Mesothelial cell of epicardium (in vitro differentiated cells): ENCODE measurements around the gene CRB2. TPM values are rescaled to one million over a fixed set of nuclear protein-coding genes. Genes with fewer than 3 reads are reported as not detected.
A peak's percentile ranks its signal among the peaks of the same experiment; 100 is the strongest.

Experiments
- DNase-seq, 2 experiments: peaks; one replicate each; pipeline ENCODE4 v3.0.0; 2021; ENCODE audit warnings: low spot score in 2 of 2; ENCODE audit not compliant: unreplicated experiment in 2 of 2
- H3K27ac Mint-ChIP-seq: 2 replicates; pipeline ENCODE4 v1.8.0; 2021; ENCODE audit warnings: mixed read lengths
- H3K27me3 Mint-ChIP-seq: 2 replicates; pipeline ENCODE4 v1.8.0; 2021; ENCODE audit warnings: low read depth, mixed read lengths
- H3K36me3 Mint-ChIP-seq: 2 replicates; pipeline ENCODE4 v1.8.0; 2021; ENCODE audit warnings: mixed read lengths
- H3K4me1 Mint-ChIP-seq: 2 replicates; pipeline ENCODE4 v1.8.0; 2021; ENCODE audit warnings: mixed read lengths
- H3K4me3 Mint-ChIP-seq: 2 replicates; pipeline ENCODE4 v1.8.0; 2021; ENCODE audit warnings: mild to moderate bottlenecking, moderate library complexity, mixed read lengths
- H3K9me3 Mint-ChIP-seq: 2 replicates; pipeline ENCODE4 v1.8.0; 2021; ENCODE audit warnings: mixed read lengths
- total RNA-seq: library from RNA; stranded (reverse); gene quantifications from 3 replicates; pipeline ENCODE4 v1.2.1, GENCODE V29; 2021
- TF ChIP-seq, protein P1 (sequence below): fragments of 200-600 bp; sonication (generic); IDR thresholded peaks from one replicate; pipeline ENCODE4 v1.5.0; 2021; ENCODE audit warnings: antibody characterized with exemption; ENCODE audit not compliant: unreplicated experiment

CRB2 gene
- total RNA-seq, 1 donor from 2014 or later: 41.0 TPM

DNA sequence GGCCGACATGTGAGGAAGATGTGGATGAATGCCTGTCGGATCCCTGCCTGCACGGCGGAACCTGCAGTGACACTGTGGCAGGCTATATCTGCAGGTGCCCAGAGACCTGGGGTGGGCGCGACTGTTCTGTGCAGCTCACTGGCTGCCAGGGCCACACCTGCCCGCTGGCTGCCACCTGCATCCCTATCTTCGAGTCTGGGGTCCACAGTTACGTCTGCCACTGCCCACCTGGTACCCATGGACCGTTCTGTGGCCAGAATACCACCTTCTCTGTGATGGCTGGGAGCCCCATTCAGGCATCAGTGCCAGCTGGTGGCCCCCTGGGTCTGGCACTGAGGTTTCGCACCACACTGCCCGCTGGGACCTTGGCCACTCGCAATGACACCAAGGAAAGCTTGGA lies 14.1 kb downstream of the CRB2 start:
- Mint-ChIP-seq H3K27ac (no peak overlapping the region), H3K4me3 (no peak overlapping the region), H3K27me3 (peaks cover 3% of the 10 kb centered on the region), H3K9me3 (no peaks in the 10 kb centered on the region), H3K36me3 (peaks cover 7% of the 10 kb centered on the region), H3K4me1 (peaks cover 40% of the 10 kb centered on the region)
- TF ChIP-seq, protein P1, sequence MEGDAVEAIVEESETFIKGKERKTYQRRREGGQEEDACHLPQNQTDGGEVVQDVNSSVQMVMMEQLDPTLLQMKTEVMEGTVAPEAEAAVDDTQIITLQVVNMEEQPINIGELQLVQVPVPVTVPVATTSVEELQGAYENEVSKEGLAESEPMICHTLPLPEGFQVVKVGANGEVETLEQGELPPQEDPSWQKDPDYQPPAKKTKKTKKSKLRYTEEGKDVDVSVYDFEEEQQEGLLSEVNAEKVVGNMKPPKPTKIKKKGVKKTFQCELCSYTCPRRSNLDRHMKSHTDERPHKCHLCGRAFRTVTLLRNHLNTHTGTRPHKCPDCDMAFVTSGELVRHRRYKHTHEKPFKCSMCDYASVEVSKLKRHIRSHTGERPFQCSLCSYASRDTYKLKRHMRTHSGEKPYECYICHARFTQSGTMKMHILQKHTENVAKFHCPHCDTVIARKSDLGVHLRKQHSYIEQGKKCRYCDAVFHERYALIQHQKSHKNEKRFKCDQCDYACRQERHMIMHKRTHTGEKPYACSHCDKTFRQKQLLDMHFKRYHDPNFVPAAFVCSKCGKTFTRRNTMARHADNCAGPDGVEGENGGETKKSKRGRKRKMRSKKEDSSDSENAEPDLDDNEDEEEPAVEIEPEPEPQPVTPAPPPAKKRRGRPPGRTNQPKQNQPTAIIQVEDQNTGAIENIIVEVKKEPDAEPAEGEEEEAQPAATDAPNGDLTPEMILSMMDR: no peak
- DNase-seq: no peak

DNA sequence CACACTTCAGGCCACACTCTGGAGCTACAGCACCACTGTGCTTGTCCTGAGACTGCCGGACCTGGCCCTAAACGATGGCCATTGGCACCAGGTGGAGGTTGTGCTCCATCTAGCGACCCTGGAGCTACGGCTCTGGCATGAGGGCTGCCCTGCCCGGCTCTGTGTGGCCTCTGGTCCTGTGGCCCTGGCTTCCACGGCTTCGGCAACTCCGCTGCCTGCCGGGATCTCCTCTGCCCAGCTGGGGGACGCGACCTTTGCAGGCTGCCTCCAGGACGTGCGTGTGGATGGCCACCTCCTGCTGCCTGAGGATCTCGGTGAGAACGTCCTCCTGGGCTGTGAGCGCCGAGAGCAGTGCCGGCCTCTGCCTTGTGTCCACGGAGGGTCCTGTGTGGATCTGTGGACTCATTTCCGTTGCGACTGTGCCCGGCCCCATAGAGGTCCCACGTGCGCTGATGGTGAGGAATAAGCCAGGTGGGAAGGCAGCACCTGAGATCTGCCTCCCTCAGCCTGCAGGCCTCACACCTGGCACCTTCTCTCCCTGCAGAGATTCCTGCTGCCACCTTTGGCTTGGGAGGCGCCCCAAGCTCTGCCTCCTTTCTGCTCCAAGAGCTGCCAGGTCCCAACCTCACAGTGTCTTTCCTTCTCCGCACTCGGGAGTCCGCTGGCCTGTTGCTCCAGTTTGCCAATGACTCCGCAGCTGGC lies 14.7 kb downstream of the CRB2 start:
- peaks cover 7% of the 10 kb centered on the region for H3K36me3 Mint-ChIP-seq

DNA sequence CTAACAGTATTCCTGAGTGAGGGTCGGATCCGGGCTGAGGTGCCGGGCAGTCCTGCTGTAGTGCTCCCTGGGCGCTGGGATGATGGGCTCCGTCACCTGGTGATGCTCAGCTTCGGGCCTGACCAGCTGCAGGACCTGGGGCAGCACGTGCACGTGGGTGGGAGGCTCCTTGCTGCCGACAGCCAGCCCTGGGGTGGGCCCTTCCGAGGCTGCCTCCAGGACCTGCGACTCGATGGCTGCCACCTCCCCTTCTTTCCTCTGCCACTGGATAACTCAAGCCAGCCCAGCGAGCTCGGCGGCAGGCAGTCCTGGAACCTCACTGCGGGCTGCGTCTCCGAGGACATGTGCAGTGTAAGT lies 15.2 kb downstream of the CRB2 start:
- DNase-seq: no peak
- H3K27me3 Mint-ChIP-seq: peaks cover 3% of the 10 kb centered on the region
- TF ChIP-seq, protein P1: no peak
- no peak overlapping the region for H3K27ac Mint-ChIP-seq
- no peaks in the 10 kb centered on the region for H3K9me3 Mint-ChIP-seq
- no peak overlapping the region for H3K4me3 Mint-ChIP-seq
- H3K36me3 Mint-ChIP-seq: peaks cover 7% of the 10 kb centered on the region
- H3K4me1 Mint-ChIP-seq: peaks cover 46% of the 10 kb centered on the region

More for the DNA sequence above, 14.7 kb downstream of the CRB2 start:
- Mint-ChIP-seq H3K9me3 (no peaks in the 10 kb centered on the region), H3K27ac (no peak overlapping the region), H3K4me1 (peaks cover 41% of the 10 kb centered on the region), H3K4me3 (no peak overlapping the region), H3K27me3 (peaks cover 3% of the 10 kb centered on the region)
- TF ChIP-seq, protein P1: no peak
- DNase-seq: no peak

DNA sequence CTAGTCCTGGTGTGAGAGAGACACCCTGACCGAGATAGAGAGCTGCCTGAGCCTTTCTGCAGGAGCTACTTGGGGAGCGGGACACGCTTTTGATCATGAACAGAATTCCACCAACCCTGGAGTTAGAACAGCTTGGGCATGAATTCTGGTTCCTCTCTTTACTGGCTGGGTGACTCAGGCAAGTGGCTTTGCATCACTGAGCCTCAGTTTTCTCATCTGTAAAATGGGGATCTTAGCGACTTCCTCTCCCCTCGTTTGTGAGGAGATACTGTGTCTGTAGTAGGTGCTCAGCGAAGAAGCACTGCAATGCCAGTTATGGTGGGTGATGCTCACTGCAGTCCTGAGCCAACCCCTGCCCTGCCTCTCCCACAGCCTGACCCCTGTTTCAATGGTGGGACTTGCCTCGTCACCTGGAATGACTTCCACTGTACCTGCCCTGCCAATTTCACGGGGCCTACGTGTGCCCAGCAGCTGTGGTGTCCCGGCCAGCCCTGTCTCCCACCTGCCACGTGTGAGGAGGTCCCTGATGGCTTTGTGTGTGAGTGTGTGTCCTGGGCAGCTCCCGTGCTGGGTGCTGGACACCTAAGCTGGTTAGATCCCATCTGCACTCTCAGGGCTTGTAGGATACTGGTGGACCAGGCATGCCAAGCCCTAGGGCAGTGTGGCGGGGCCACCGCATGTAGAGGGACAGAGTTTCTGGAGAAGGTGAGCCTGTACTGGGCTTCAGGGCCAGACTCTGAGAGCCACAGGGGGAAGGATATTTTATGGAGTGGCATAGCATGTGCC lies 16.0 kb downstream of the CRB2 start:
- peaks cover 7% of the 10 kb centered on the region for H3K36me3 Mint-ChIP-seq
- H3K4me1 Mint-ChIP-seq: peaks cover 54% of the 10 kb centered on the region
- no peak overlapping the region for H3K4me3 Mint-ChIP-seq
- no peak overlapping the region for H3K27ac Mint-ChIP-seq
- no peaks in the 10 kb centered on the region for H3K9me3 Mint-ChIP-seq
- no peak for DNase-seq
- peaks cover 3% of the 10 kb centered on the region for H3K27me3 Mint-ChIP-seq
- TF ChIP-seq, protein P1: no peak

DNA sequence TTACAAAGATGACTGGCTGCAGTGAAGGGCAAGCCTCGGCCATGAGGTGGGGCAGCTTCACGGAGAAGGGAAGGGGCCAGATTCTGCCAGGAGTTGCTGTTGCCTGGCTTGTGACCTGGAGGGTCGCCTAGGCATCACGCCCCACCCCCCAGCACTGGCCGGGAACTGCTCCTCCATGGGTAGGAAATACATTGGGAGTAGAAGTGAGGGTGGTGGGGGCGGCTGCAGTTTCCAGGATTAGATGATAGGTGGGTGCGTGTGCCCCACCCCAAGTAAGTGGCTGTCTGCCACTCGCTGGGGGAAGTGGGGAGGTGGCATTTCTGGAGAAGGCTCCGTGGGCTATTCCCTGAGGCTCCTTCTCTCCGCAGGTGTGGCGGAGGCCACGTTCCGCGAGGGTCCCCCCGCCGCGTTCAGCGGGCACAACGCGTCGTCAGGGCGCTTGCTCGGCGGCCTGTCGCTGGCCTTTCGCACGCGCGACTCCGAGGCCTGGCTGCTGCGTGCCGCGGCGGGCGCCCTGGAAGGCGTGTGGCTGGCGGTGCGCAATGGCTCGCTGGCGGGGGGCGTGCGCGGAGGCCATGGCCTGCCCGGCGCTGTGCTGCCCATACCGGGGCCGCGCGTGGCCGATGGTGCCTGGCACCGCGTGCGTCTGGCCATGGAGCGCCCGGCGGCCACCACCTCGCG lies 16.9 kb downstream of the CRB2 start:
- TF ChIP-seq, protein P1: no peak
- Mint-ChIP-seq H3K36me3 (peaks cover 7% of the 10 kb centered on the region), H3K4me1 (peaks cover 57% of the 10 kb centered on the region), H3K9me3 (no peaks in the 10 kb centered on the region), H3K4me3 (no peak overlapping the region), H3K27me3 (peaks cover 3% of the 10 kb centered on the region), H3K27ac (peak overlapping the region; percentile 45)
- no peak for DNase-seq
